Ovary (tissue), 3 donors: ENCODE data around the gene PCDHA3.
"Not testable (repeated sequence)": the region's sequence is repeated elsewhere in the genome, so short reads cannot be mapped to it uniquely, and the experiment has no call there.

Experiments
- CTCF ChIP-seq, 3 donors: fragments of 450-650 bp in 2 of 3; fragments of 200-600 bp in 1 of 3; IDR thresholded peaks; one replicate each; pipeline versions ENCODE4 v1.5.1 to v1.8.0; 2016 to 2022; ENCODE audit warnings: antibody characterized with exemption in 3 of 3, mild to moderate bottlenecking in 1 of 3
- POLR2A ChIP-seq: fragments of 450-650 bp; IDR thresholded peaks from one replicate; pipeline ENCODE4 v1.6.1; 2017; ENCODE audit warnings: antibody characterized with exemption, mild to moderate bottlenecking, moderate library complexity
- donor health status: DM: no; HTN: no; CAD: no.

DNA sequence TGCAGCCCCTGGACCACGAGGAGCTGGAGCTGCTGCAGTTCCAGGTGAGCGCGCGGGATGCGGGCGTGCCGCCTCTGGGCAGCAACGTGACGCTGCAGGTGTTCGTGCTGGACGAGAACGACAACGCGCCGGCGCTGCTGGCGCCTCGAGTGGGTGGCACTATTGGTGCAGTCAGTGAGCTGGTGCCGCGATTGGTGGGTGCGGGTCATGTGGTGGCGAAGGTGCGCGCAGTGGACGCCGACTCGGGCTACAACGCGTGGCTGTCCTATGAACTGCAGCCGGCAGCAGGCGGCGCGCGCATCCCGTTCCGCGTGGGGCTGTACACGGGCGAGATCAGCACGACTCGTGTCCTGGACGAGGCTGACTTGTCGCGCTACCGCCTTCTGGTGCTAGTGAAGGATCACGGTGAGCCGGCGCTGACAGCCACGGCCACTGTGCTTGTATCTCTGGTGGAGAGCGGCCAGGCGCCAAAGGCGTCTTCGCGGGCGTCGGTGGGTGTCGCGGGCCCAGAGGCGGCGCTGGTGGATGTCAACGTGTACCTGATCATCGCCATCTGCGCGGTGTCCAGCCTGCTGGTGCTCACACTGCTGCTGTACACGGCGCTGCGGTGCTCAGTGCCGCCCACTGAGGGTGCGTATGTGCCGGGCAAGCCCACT, 12.9 kb upstream of the PCDHA3 start:
- not testable (repeated sequence) for TF ChIP-seq POLR2A; CTCF (IDR thresholded peaks at IDR 0.05)
